B cell (primary cell): ENCODE data around the gene VANGL1. TPM values are rescaled to one million over a fixed set of nuclear protein-coding genes. Genes with fewer than 3 reads are reported as not detected.

Experiments used
- ATAC-seq: fragments of 200-7000 bp; cut with Tn5 transposase; one replicate; pipeline ENCODE4 v1.10.0; 2021; ENCODE audit warnings: low read depth, mild to moderate bottlenecking, moderate number of reproducible peaks, moderate library complexity
- CTCF ChIA-PET: fragments of 350-600 bp; sonication (Branson Sonifier 250); formaldehyde crosslinking; loops from one replicate; lab custom pipeline; 2021; ENCODE audit warnings: antibody characterized with exemption, inconsistent platforms; lab: Charles Lee
- POLR2A ChIA-PET: fragments of 350-600 bp; sonication (Branson Sonifier 250); formaldehyde crosslinking; loops from one replicate; lab custom pipeline; 2021; ENCODE audit warnings: antibody characterized with exemption; lab: Charles Lee
- DNase-seq: peaks from one replicate; pipeline ENCODE4 v3.0.0; 2013
- H2AFZ ChIP-seq: 2 replicates; pipeline ENCODE4 v1.6.1; 2012; ENCODE audit warnings: mild to moderate bottlenecking, low read depth, low read length; ENCODE audit not compliant: insufficient read depth, poor library complexity, severe bottlenecking
- H3K27ac ChIP-seq, 2 donors: 1 replicate in 1 of 2; 2 replicates in 1 of 2; pipeline ENCODE4 v1.5.1; 2012 to 2013; ENCODE audit warnings: low read length in 2 of 2, mild to moderate bottlenecking in 2 of 2, moderate library complexity in 1 of 2
- H3K27me3 ChIP-seq, 4 experiments: fragments of 200-600 bp in 1 of 4; sonication (generic) in 1 of 4; replicated peaks in 1 of 4; 1 replicate in 2 of 4; 2 replicates in 2 of 4; pipeline versions ENCODE4 v1.6.1 to v1.7.0; 2013 to 2016; ENCODE audit warnings: low read length in 3 of 4, mild to moderate bottlenecking in 2 of 4, mixed read lengths in 1 of 4, moderate library complexity in 1 of 4; ENCODE audit not compliant: insufficient read depth in 4 of 4, control insufficient read depth in 3 of 4; ENCODE audit errors: control extremely low read depth in 1 of 4
- H3K36me3 ChIP-seq, 2 experiments: replicated peaks in 1 of 2; 1 replicate in 1 of 2; 2 replicates in 1 of 2; pipeline versions ENCODE4 v1.6.1 to v1.7.1; 2013; ENCODE audit warnings: low read length in 1 of 2; ENCODE audit not compliant: insufficient read depth in 2 of 2, control insufficient read depth in 1 of 2; ENCODE audit errors: control extremely low read depth in 1 of 2, extremely low read depth in 1 of 2
- H3K4me1 ChIP-seq, 2 donors: fragments of 200-600 bp in 1 of 2; sonication (generic) in 1 of 2; 1 replicate in 1 of 2; 2 replicates in 1 of 2; pipeline versions ENCODE4 v1.5.1 to v1.6.1; 2013 to 2017; ENCODE audit warnings: low read length in 2 of 2; ENCODE audit not compliant: control insufficient read depth in 2 of 2, insufficient read depth in 2 of 2
- H3K4me2 ChIP-seq: replicated peaks from 2 replicates; pipeline ENCODE3; 2012; ENCODE audit warnings: mild to moderate bottlenecking, low read depth, low read length; ENCODE audit not compliant: poor library complexity, severe bottlenecking
- H3K4me3 ChIP-seq, 5 experiments: fragments of 200-600 bp in 1 of 5; sonication (generic) in 1 of 5; 1 replicate in 3 of 5; 2 replicates in 2 of 5; pipeline versions ENCODE4 v1.5.1 to v1.7.0; 2011 to 2016; ENCODE audit warnings: low read length in 4 of 5, mild to moderate bottlenecking in 4 of 5, low read depth in 2 of 5, control low read depth in 1 of 5, moderate library complexity in 1 of 5; ENCODE audit not compliant: insufficient read depth in 1 of 5; ENCODE audit errors: control extremely low read depth in 1 of 5, extremely low read depth in 1 of 5
- H3K79me2 ChIP-seq: fragments of 200-600 bp; sonication (generic); one replicate; pipeline ENCODE4 v1.6.0; 2016; ENCODE audit warnings: low read length; ENCODE audit not compliant: control insufficient read depth, insufficient read depth
- H3K9ac ChIP-seq: fragments of 200-600 bp; sonication (generic); 2 replicates; pipeline ENCODE4 v1.6.1; 2017; ENCODE audit warnings: mild to moderate bottlenecking, low read length, moderate library complexity
- H3K9me3 ChIP-seq, 3 donors: one replicate each; pipeline versions ENCODE4 v1.6.1 to v1.7.1; 2013; ENCODE audit warnings: low read length in 2 of 3; ENCODE audit not compliant: control insufficient read depth in 2 of 3, insufficient read depth in 1 of 3; ENCODE audit errors: control extremely low read depth in 1 of 3
- H4K20me1 ChIP-seq: 2 replicates; pipeline ENCODE4 v1.6.0; 2012; ENCODE audit warnings: mild to moderate bottlenecking, low read length; ENCODE audit not compliant: insufficient read depth, control insufficient read depth, poor library complexity, severe bottlenecking
- H3K27ac Mint-ChIP-seq: one replicate; pipeline ENCODE4 v1.8.0; 2021; ENCODE audit warnings: mixed read lengths
- H3K27me3 Mint-ChIP-seq: one replicate; pipeline ENCODE4 v1.8.0; 2021; ENCODE audit warnings: mixed read lengths
- H3K4me1 Mint-ChIP-seq: one replicate; pipeline ENCODE4 v1.8.0; 2021; ENCODE audit warnings: mixed read lengths
- H3K4me3 Mint-ChIP-seq: one replicate; pipeline ENCODE4 v1.8.0; 2021; ENCODE audit warnings: mixed read lengths
- H3K9me3 Mint-ChIP-seq: one replicate; pipeline ENCODE4 v1.8.0; 2022; ENCODE audit warnings: mixed read lengths; ENCODE audit not compliant: insufficient read depth
- CTCF ChIP-seq: fragments of 200-600 bp; IDR thresholded peaks from one replicate; pipeline ENCODE4 v1.8.0; 2022; ENCODE audit warnings: antibody characterized with exemption, mild to moderate bottlenecking
- EZH2 ChIP-seq: IDR thresholded peaks from 2 replicates; pipeline ENCODE4 v1.6.1; 2012; ENCODE audit warnings: borderline replicate concordance, low read depth, mild to moderate bottlenecking, moderate library complexity, low read length; ENCODE audit not compliant: insufficient read depth, poor library complexity, severe bottlenecking
- WGBS: methylation state at CpG from one replicate; pipeline ENCODE4 v1.1.5; 2013; ENCODE audit warnings: missing lambda C conversion rate; ENCODE audit not compliant: insufficient coverage; 5-methylcytosine and 5-hydroxymethylcytosine counted together
- intact Hi-C: fragments of 100-400 bp; cut with micrococcal nuclease; formaldehyde crosslinking; loops from one replicate; pipeline ENCODE4 v1.10.0; 2022
- polyA plus RNA-seq: library from polyadenylated mRNA; depleted of rRNA; stranded (reverse); fragments of >200 nt; gene quantifications from 2 replicates; pipeline ENCODE4 v1.2.3, GENCODE V29; 2012
- total RNA-seq, 2 donors: library from RNA; stranded (reverse); fragments of 120-200 nt in 1 of 2; gene quantifications; 1 replicate in 1 of 2; 2 replicates in 1 of 2; pipeline versions ENCODE4 v1.2.3 to v1.2.4, GENCODE V29; 2013 to 2022

The VANGL1 gene
- total and polyA plus RNA-seq, 2 donors (not counting 1 experiment from before 2014, with no cell fraction given), result 0.21 to 0.30 TPM

- Mint-ChIP-seq H3K9me3 (no peaks in the 10 kb centered on the region), H3K4me1 (no peaks in the 10 kb centered on the region), H3K27me3 (no peaks in the 10 kb centered on the region), H3K4me3 (no peak overlapping the region), H3K27ac (no peak overlapping the region)
- Histone ChIP-seq H4K20me1 (no peaks in the 10 kb centered on the region), H3K9ac (no peak overlapping the region), H3K36me3 (no peaks in the 10 kb centered on the region), H3K4me1 (no peaks in the 10 kb centered on the region), H3K27me3 (no peaks in the 10 kb centered on the region), H3K79me2 (no peaks in the 10 kb centered on the region), H2AFZ (no peak overlapping the region), H3K4me2 (no peak overlapping the region), H3K4me3 (no peak overlapping the region), H3K27ac (no peak overlapping the region), H3K9me3 (no peaks in the 10 kb centered on the region)
- 71% methylated on average over 1 of the region's 3 CpGs for WGBS
- TF ChIP-seq CTCF (no peak), EZH2 (no peak)
- ChIA-PET POLR2A (no interaction called here), CTCF (no interaction called here)
- intact Hi-C loops, result no loop called here
- ATAC-seq, result no peak
- no peak for DNase-seq
These were observed 9.2 kb downstream of the VANGL1 start for GRCh38 chr1:115650961-115651360.

- Mint-ChIP-seq H3K9me3 (no peaks in the 10 kb centered on the region), H3K4me1 (no peaks in the 10 kb centered on the region), H3K27ac (no peak overlapping the region), H3K27me3 (no peaks in the 10 kb centered on the region), H3K4me3 (no peak overlapping the region)
- intact Hi-C loops, result no loop called here
- Histone ChIP-seq H3K9ac (no peak overlapping the region), H3K27me3 (no peaks in the 10 kb centered on the region), H3K4me1 (no peaks in the 10 kb centered on the region), H3K79me2 (no peaks in the 10 kb centered on the region), H3K4me3 (no peak overlapping the region), H2AFZ (no peak overlapping the region), H3K36me3 (no peaks in the 10 kb centered on the region), H3K27ac (no peak overlapping the region), H4K20me1 (no peaks in the 10 kb centered on the region), H3K9me3 (no peaks in the 10 kb centered on the region), H3K4me2 (no peak overlapping the region)
- no peak for DNase-seq
- WGBS, result no CpG with 5 or more reads among the region's 8 CpGs
- no peak for ATAC-seq
- ChIA-PET POLR2A (no interaction called here), CTCF (no interaction called here)
- no peak for TF ChIP-seq EZH2
- no peak for TF ChIP-seq CTCF
These were observed 9.6 kb downstream of the VANGL1 start for GRCh38 chr1:115651391-115651790.
